Hepatocyte (in vitro differentiated cells): ENCODE measurements around the gene CHEK2. TPM values are rescaled to one million over a fixed set of nuclear protein-coding genes. Genes with fewer than 3 reads are reported as not detected.
A peak's percentile ranks its signal among the peaks of the same experiment; 100 is the strongest.
"Not testable (repeated sequence)": the region's sequence is repeated elsewhere in the genome, so short reads cannot be mapped to it uniquely, and the experiment has no call there.

Experiments used
- DNase-seq: peaks from one replicate; pipeline ENCODE4 v3.0.0-alpha.2; 2016; ENCODE audit warnings: low spot score
- H2AFZ ChIP-seq: fragments of 200-600 bp; sonication (generic); 2 replicates; pipeline ENCODE4 v1.6.0; 2016; ENCODE audit warnings: antibody characterized with exemption, mild to moderate bottlenecking
- H3K27ac ChIP-seq: fragments of 200-600 bp; sonication (generic); 2 replicates; pipeline ENCODE4 v1.5.1; 2016; ENCODE audit warnings: mild to moderate bottlenecking
- H3K27me3 ChIP-seq: fragments of 200-600 bp; sonication (generic); 2 replicates; pipeline ENCODE4 v1.6.1; 2016
- H3K36me3 ChIP-seq: fragments of 200-600 bp; sonication (generic); replicated peaks from 2 replicates; pipeline ENCODE4 v1.5.1; 2016; ENCODE audit warnings: low read depth; ENCODE audit not compliant: insufficient read depth
- H3K4me1 ChIP-seq: fragments of 200-600 bp; sonication (generic); 2 replicates; pipeline ENCODE4 v1.5.1; 2016; ENCODE audit warnings: mild to moderate bottlenecking, moderate library complexity; ENCODE audit not compliant: insufficient read depth
- H3K4me2 ChIP-seq: fragments of 200-600 bp; sonication (generic); 2 replicates; pipeline ENCODE4 v1.6.0; 2016
- H3K4me3 ChIP-seq: fragments of 200-600 bp; sonication (generic); 2 replicates; pipeline ENCODE4 v1.5.1; 2016; ENCODE audit warnings: mild to moderate bottlenecking
- H3K79me2 ChIP-seq: fragments of 200-600 bp; sonication (generic); 2 replicates; pipeline ENCODE4 v1.6.0; 2017; ENCODE audit warnings: mild to moderate bottlenecking
- H3K9me2 ChIP-seq: fragments of 200-600 bp; sonication (generic); replicated peaks from 2 replicates; pipeline ENCODE4 v1.6.0; 2017; ENCODE audit warnings: mild to moderate bottlenecking; ENCODE audit not compliant: insufficient read depth
- H3K9me3 ChIP-seq: fragments of 200-600 bp; sonication (generic); 2 replicates; pipeline ENCODE4 v1.5.1; 2016; ENCODE audit warnings: low read depth, mild to moderate bottlenecking
- H4K20me1 ChIP-seq: fragments of 200-600 bp; sonication (generic); 2 replicates; pipeline ENCODE4 v1.6.0; 2016; ENCODE audit warnings: mild to moderate bottlenecking; ENCODE audit not compliant: insufficient read depth, poor library complexity, severe bottlenecking
- EZH2 ChIP-seq: fragments of 200-600 bp; sonication (generic); IDR thresholded peaks from 2 replicates; pipeline ENCODE4 v1.6.1; 2016; ENCODE audit warnings: antibody characterized with exemption, mild to moderate bottlenecking, borderline replicate concordance
- EZH2phosphoT487 ChIP-seq: fragments of 200-600 bp; sonication (generic); IDR thresholded peaks from one replicate; pipeline ENCODE4 v1.6.1; 2018; ENCODE audit warnings: antibody characterized with exemption, mild to moderate bottlenecking, low read depth, moderate library complexity; ENCODE audit not compliant: unreplicated experiment, severe bottlenecking
- WGBS: methylation state at CpG from one replicate; pipeline ENCODE4 v1.1.6; 2016; ENCODE audit warnings: low lambda C conversion rate; ENCODE audit errors: missing lambda C conversion rate; 5-methylcytosine and 5-hydroxymethylcytosine counted together
- polyA plus RNA-seq: library from polyadenylated mRNA; unstranded; fragments of >200 nt; fragmentation: Nextera tagmentation; extraction: Ambion mirVana; gene quantifications from 2 replicates; pipeline ENCODE4 v1.2.1, GENCODE V29; 2016
- total RNA-seq: library from RNA; depleted of rRNA; stranded (reverse); fragments of >200 nt; gene quantifications from 2 replicates; pipeline ENCODE4 v1.2.3, GENCODE V29; 2014
- TF ChIP-seq, protein P1 (sequence below): fragments of 200-600 bp; sonication (generic); IDR thresholded peaks from 2 replicates; pipeline ENCODE4 v1.5.1; 2016; ENCODE audit warnings: antibody characterized with exemption, mild to moderate bottlenecking; ENCODE audit not compliant: poor library complexity

The CHEK2 gene
- total and polyA plus RNA-seq, 2 experiments from 2014 or later: 17.1 to 25.9 TPM

DNA sequence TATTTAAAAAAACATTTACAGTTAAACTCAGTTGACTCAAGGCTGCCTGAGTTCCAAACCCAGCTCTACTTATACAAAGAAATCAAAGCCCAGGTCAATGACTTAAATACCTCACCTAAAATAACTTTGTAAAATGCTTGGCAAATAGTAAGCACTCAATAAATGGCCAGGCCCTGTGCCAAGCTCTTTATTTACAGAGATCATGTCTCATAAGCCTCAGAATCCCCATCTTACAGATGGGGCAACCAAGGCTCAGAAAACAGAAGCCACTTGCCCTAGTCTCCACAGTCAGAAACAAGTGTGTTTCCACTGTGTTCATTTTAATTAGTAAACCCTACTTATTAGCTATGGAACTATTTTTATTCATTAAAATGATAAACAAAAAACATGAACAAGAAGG is 31.5 kb downstream of the CHEK2 start:
- Histone ChIP-seq H3K9me2 (no peaks in the 10 kb centered on the region), H3K27me3 (no peaks in the 10 kb centered on the region), H3K27ac (peak overlapping the region; percentile 71), H2AFZ (no peak overlapping the region), H3K36me3 (no peaks in the 10 kb centered on the region), H3K4me3 (no peak overlapping the region), H3K4me1 (peaks cover 21% of the 10 kb centered on the region), H3K4me2 (peak overlapping the region; percentile 29), H4K20me1 (no peaks in the 10 kb centered on the region), H3K79me2 (no peaks in the 10 kb centered on the region), H3K9me3 (no peaks in the 10 kb centered on the region)
- TF ChIP-seq EZH2phosphoT487 (no peak), EZH2 (no peak)
- TF ChIP-seq, protein P1, sequence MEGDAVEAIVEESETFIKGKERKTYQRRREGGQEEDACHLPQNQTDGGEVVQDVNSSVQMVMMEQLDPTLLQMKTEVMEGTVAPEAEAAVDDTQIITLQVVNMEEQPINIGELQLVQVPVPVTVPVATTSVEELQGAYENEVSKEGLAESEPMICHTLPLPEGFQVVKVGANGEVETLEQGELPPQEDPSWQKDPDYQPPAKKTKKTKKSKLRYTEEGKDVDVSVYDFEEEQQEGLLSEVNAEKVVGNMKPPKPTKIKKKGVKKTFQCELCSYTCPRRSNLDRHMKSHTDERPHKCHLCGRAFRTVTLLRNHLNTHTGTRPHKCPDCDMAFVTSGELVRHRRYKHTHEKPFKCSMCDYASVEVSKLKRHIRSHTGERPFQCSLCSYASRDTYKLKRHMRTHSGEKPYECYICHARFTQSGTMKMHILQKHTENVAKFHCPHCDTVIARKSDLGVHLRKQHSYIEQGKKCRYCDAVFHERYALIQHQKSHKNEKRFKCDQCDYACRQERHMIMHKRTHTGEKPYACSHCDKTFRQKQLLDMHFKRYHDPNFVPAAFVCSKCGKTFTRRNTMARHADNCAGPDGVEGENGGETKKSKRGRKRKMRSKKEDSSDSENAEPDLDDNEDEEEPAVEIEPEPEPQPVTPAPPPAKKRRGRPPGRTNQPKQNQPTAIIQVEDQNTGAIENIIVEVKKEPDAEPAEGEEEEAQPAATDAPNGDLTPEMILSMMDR: no peak
- DNase-seq: no peak

DNA sequence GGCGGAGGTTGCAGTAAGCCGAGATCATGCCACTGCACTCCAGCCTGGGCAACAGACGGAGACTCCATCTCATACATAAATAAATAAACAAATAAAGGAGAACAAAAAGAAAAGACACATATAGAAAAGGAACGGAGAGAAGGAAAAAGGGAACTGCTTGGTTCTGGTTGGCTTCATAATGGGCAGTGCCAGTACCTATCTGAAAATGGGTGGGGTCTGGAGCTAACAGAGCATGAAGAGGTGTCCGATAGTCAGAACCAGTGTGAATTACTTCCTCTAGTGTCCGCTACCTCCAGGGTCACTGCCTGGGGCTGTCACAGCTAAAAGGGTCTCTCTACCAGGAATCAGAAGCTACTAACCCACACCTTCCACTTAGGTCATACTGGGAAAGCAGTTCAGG is 34.8 kb downstream of the CHEK2 start:
- DNase-seq: no peak
- Histone ChIP-seq H3K9me3 (no peaks in the 10 kb centered on the region), H3K27me3 (no peaks in the 10 kb centered on the region), H4K20me1 (no peaks in the 10 kb centered on the region), H2AFZ (no peak overlapping the region), H3K9me2 (no peaks in the 10 kb centered on the region), H3K36me3 (no peaks in the 10 kb centered on the region), H3K79me2 (no peaks in the 10 kb centered on the region), H3K4me1 (peaks cover 15% of the 10 kb centered on the region), H3K4me2 (no peak overlapping the region), H3K27ac (no peak overlapping the region), H3K4me3 (no peak overlapping the region)
- WGBS: 95% methylated on average over 6 of the region's 6 CpGs
- TF ChIP-seq EZH2phosphoT487: no peak
- TF ChIP-seq EZH2: no peak
- TF ChIP-seq, protein P1: no peak

DNA sequence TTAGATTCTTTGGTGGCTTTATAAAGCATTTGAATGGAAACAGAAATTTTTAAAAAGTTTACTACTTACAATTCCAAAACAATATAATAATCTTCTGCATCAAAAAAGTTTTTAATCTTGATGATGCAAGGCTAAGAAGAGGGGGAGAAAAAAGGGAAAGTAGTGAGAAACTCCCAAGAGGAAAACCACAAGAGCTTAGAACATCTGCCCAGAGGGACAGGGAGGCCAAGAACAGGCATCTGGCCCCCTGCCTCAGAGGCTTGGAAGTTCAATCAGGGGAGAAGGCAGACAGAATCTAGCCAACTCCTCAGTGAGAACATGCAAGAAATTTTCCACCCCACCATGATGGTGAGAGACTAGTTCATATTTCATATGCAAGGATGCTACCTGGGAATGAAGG is 38.2 kb downstream of the CHEK2 start:
- no peak overlapping the region for H3K4me3 ChIP-seq
- H3K4me2 ChIP-seq: no peak overlapping the region
- H3K27me3 ChIP-seq: no peaks in the 10 kb centered on the region
- H3K4me1 ChIP-seq: no peaks in the 10 kb centered on the region
- no peaks in the 10 kb centered on the region for H3K79me2 ChIP-seq
- H3K27ac ChIP-seq: no peak overlapping the region
- TF ChIP-seq EZH2phosphoT487: no peak
- TF ChIP-seq EZH2: no peak
- TF ChIP-seq, protein P1: no peak
- H3K9me3 ChIP-seq: no peaks in the 10 kb centered on the region
- H4K20me1 ChIP-seq: no peaks in the 10 kb centered on the region
- H3K9me2 ChIP-seq: no peaks in the 10 kb centered on the region
- no peaks in the 10 kb centered on the region for H3K36me3 ChIP-seq
- H2AFZ ChIP-seq: no peak overlapping the region
- no peak for DNase-seq

DNA sequence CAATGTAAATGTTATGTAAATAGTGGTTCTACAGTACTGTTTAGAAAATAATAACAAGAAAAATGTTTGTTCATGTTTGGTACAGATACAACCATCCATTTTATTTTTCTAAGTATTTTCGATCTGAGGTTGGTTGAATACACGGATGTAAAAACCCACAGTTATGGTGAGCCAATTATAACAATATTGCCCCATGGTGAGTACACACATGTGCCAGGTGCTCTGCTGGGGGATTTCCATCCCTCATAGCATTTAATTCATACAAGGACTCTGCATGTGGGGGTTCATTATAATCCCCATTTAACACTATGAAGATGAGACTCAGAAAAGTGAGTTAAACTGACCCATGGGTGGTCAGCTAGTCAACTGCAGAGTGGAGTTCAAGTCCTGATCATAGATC is 38.7 kb downstream of the CHEK2 start:
- H3K9me3 ChIP-seq: no peaks in the 10 kb centered on the region
- no peak overlapping the region for H3K4me3 ChIP-seq
- no peaks in the 10 kb centered on the region for H3K27me3 ChIP-seq
- no peaks in the 10 kb centered on the region for H3K79me2 ChIP-seq
- H3K27ac ChIP-seq: no peak overlapping the region
- TF ChIP-seq EZH2 (no peak), EZH2phosphoT487 (no peak)
- TF ChIP-seq, protein P1: no peak
- WGBS: 96% methylated on average over 2 of the region's 2 CpGs
- H3K4me1 ChIP-seq: no peaks in the 10 kb centered on the region
- H2AFZ ChIP-seq: no peak overlapping the region
- no peak for DNase-seq
- H3K9me2 ChIP-seq: no peaks in the 10 kb centered on the region
- H3K4me2 ChIP-seq: no peak overlapping the region
- H3K36me3 ChIP-seq: no peaks in the 10 kb centered on the region
- H4K20me1 ChIP-seq: no peaks in the 10 kb centered on the region

DNA sequence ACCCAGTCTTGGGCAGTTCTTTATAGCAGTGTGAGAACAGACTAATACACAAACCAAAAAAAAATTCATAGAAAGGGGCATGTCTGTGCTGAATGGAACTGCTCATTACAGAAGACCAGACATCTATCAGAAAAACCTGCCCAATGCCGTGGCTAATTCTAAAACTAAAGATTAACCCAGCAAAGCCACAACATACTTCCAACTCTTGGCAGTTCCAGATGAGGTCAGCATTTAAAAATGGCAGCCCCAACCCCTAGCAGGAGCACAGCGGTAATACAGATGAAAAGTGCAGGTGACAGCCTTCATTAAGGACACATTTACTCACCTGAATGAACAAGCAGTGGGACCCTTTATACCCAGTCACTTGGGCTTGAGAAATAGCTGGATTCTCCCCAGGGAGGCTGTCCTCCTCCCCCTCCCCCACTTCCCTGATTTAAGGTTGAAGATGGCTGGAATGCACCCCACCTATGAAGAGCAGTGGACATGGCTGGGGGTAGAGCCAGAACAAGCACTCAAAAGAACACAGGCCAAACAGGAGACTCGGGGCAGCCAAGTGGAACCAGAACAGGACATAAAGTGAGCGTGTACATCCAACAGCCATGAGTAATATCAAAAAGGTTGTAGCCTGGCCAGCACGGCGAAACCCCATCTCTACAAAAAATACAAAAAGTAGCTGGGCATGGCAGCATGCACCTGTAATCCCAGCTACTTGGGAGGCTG is 48.4 kb downstream of the CHEK2 start:
- H3K27me3 ChIP-seq, H3K9me3 ChIP-seq, H2AFZ ChIP-seq, H4K20me1 ChIP-seq, H3K36me3 ChIP-seq, H3K4me3 ChIP-seq, H3K9me2 ChIP-seq, DNase-seq, H3K4me1 ChIP-seq, H3K79me2 ChIP-seq, H3K4me2 ChIP-seq, H3K27ac ChIP-seq: not testable (repeated sequence)
- 95% methylated on average over 6 of the region's 6 CpGs for WGBS
